ENCODE data around the gene ULK4. TPM values are rescaled to one million over a fixed set of nuclear protein-coding genes. Genes with fewer than 3 reads are reported as not detected.

The ULK4 gene
- total RNA-seq, 1 donor from 2014 or later, result 5.1 TPM

GRCh38 chr3:41603807-41604206, 358.1 kb downstream of the ULK4 start:
- intact Hi-C loops (cut with DNase I), result no loop called here
- no peak for DNase-seq (ENCODE audit: low spot score)

- intact Hi-C loops (cut with DNase I), result no loop called here
- DNase-seq (ENCODE audit: low spot score), result no peak
These were observed 359.8 kb downstream of the ULK4 start for GRCh38 chr3:41602121-41602520.

GRCh38 chr3:41601404-41601987, 360.4 kb downstream of the ULK4 start:
- DNase-seq (ENCODE audit: low spot score), result no peak
- intact Hi-C loops (cut with DNase I), result no loop called here

- intact Hi-C loops (cut with DNase I), result no loop called here
- DNase-seq (ENCODE audit: low spot score), result no peak
These were observed 361.3 kb downstream of the ULK4 start for GRCh38 chr3:41600616-41601015.

- no peak for DNase-seq (ENCODE audit: low spot score)
These were observed 362.8 kb downstream of the ULK4 start for GRCh38 chr3:41599127-41599484.

GRCh38 chr3:41598402-41599126, 363.3 kb downstream of the ULK4 start:
- intact Hi-C loops (cut with DNase I), result no loop called here

More at GRCh38 chr3:41599127-41599484, 362.8 kb downstream of the ULK4 start:
- intact Hi-C loops (cut with DNase I), result no loop called here

GRCh38 chr3:41593774-41594173, 368.1 kb downstream of the ULK4 start:
- intact Hi-C loops (cut with DNase I), result no loop called here
- DNase-seq (ENCODE audit: low spot score), result no peak

More at GRCh38 chr3:41598402-41599126, 363.3 kb downstream of the ULK4 start:
- DNase-seq (ENCODE audit: low spot score), result no peak

- DNase-seq (ENCODE audit: low spot score), result no peak
- intact Hi-C loops (cut with DNase I), result no loop called here
These were observed 369.0 kb downstream of the ULK4 start for GRCh38 chr3:41592753-41593510.

GRCh38 chr3:41583014-41583413, 378.9 kb downstream of the ULK4 start:
- intact Hi-C loops (cut with DNase I), result no loop called here
- no peak for DNase-seq (ENCODE audit: low spot score)

- intact Hi-C loops (cut with DNase I), result no loop called here
These were observed 380.2 kb downstream of the ULK4 start for GRCh38 chr3:41581700-41582099.

GRCh38 chr3:41580274-41580959, 381.5 kb downstream of the ULK4 start:
- no peak for DNase-seq (ENCODE audit: low spot score)
- intact Hi-C loops (cut with DNase I), result no loop called here

More at GRCh38 chr3:41581700-41582099, 380.2 kb downstream of the ULK4 start:
- DNase-seq (ENCODE audit: low spot score), result no peak

GRCh38 chr3:41579861-41580260, 382.0 kb downstream of the ULK4 start:
- intact Hi-C loops (cut with DNase I), result no loop called here
- no peak for DNase-seq (ENCODE audit: low spot score)

- intact Hi-C loops (cut with DNase I), result no loop called here
- no peak for DNase-seq (ENCODE audit: low spot score)
These were observed 383.1 kb downstream of the ULK4 start for GRCh38 chr3:41578798-41579197.

- DNase-seq (ENCODE audit: low spot score), result no peak
- intact Hi-C loops (cut with DNase I), result no loop called here
These were observed 386.2 kb downstream of the ULK4 start for GRCh38 chr3:41575724-41576123.

GRCh38 chr3:41574900-41575299, 387.0 kb downstream of the ULK4 start:
- intact Hi-C loops (cut with DNase I), result no loop called here
- DNase-seq (ENCODE audit: low spot score), result no peak

GRCh38 chr3:41573591-41573990, 388.3 kb downstream of the ULK4 start:
- DNase-seq (ENCODE audit: low spot score), result no peak
- intact Hi-C loops (cut with DNase I), result no loop called here

- intact Hi-C loops (cut with DNase I), result no loop called here
- DNase-seq (ENCODE audit: low spot score), result no peak
These were observed 389.8 kb downstream of the ULK4 start for GRCh38 chr3:41572092-41572491.

GRCh38 chr3:41569632-41570305, 392.1 kb downstream of the ULK4 start:
- no peak for DNase-seq (ENCODE audit: low spot score)
- intact Hi-C loops (cut with DNase I), result no loop called here

GRCh38 chr3:41565948-41566514, 395.9 kb downstream of the ULK4 start:
- no peak for DNase-seq (ENCODE audit: low spot score)
- intact Hi-C loops (cut with DNase I), result no loop called here
